ENCODE measurements around the gene FGFR2. TPM values are rescaled to one million over a fixed set of nuclear protein-coding genes. Genes with fewer than 3 reads are reported as not detected.

Gene FGFR2
- total and polyA plus RNA-seq, 2 donors (not counting 3 experiments of a cell fraction or from before 2014, with no cell fraction given), result 0.06 TPM; not detected in 1

DNA sequence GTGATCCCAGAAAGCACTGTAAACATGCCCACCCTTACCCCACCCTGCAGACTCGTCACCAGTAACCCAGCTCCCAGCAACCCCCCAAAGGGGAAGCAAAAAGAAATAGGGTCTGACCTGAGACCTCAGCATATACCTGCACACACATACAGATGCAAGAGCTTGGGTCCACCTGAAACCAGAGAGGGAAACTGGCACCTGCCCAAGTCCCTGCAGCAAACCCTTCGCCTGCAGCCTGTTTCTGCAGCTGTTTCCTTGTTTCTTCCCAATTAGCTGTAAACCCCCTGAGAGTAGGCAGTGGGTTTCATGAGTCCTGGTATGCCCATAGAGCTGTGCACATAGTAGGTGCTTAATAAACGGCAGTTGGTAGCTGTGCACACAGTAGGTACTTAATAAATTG is 140.5 kb downstream of the FGFR2 start:
- H3K9ac ChIP-seq (replicated peaks; ENCODE audit: extremely low read depth, insufficient read depth, low read length), result no peak overlapping the region
- TF ChIP-seq MAX (IDR thresholded peaks at IDR 0.05; ENCODE audit: insufficient read depth, insufficient read length) (no peak), JUN (IDR thresholded peaks at IDR 0.05; ENCODE audit: borderline replicate concordance, insufficient read depth, insufficient read length, low read depth) (no peak), EZH2 (IDR thresholded peaks at IDR 0.05; ENCODE audit: borderline replicate concordance, low read depth, low read length, severe bottlenecking) (no peak), POLR2AphosphoS5 (IDR thresholded peaks at IDR 0.05; ENCODE audit: insufficient read depth, low read depth, low read length) (no peak), FOS (IDR thresholded peaks at IDR 0.05; ENCODE audit: borderline replicate concordance, insufficient read depth, low read length) (no peak), GATA2 (IDR thresholded peaks at IDR 0.05; ENCODE audit: insufficient read depth, insufficient read length, low read depth, low read length) (no peak), MYC (IDR thresholded peaks at IDR 0.05; ENCODE audit: low read depth, low read length) (no peak), POLR2A (IDR thresholded peaks at IDR 0.05; ENCODE audit: low read depth, low read length) (no peak)
- TF ChIP-seq, protein P1, sequence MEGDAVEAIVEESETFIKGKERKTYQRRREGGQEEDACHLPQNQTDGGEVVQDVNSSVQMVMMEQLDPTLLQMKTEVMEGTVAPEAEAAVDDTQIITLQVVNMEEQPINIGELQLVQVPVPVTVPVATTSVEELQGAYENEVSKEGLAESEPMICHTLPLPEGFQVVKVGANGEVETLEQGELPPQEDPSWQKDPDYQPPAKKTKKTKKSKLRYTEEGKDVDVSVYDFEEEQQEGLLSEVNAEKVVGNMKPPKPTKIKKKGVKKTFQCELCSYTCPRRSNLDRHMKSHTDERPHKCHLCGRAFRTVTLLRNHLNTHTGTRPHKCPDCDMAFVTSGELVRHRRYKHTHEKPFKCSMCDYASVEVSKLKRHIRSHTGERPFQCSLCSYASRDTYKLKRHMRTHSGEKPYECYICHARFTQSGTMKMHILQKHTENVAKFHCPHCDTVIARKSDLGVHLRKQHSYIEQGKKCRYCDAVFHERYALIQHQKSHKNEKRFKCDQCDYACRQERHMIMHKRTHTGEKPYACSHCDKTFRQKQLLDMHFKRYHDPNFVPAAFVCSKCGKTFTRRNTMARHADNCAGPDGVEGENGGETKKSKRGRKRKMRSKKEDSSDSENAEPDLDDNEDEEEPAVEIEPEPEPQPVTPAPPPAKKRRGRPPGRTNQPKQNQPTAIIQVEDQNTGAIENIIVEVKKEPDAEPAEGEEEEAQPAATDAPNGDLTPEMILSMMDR (IDR thresholded peaks at IDR 0.05; ENCODE audit: extremely low read depth in 1 of 2, insufficient read depth in 1 of 2, low read depth in 1 of 2, low read length in 2 of 2), result no peak
- CTCF ChIA-PET, result no interaction called here
- no peak overlapping the region for H3K4me3 ChIP-seq (replicated peaks in 1 of 3; ENCODE audit: insufficient read depth in 1 of 3, low read depth in 1 of 3, low read length in 3 of 3)
- BruUV-seq (replicated peaks), result no TSS peak
- POLR2A ChIA-PET, result no interaction called here
- H3K4me1 ChIP-seq (ENCODE audit: control insufficient read depth, extremely low read depth, insufficient read depth, low read length), result no peaks in the 10 kb centered on the region
- H3K27ac ChIP-seq (ENCODE audit: insufficient read depth, low read depth, low read length), result no peak overlapping the region
- no peaks in the 10 kb centered on the region for H3K79me2 ChIP-seq (ENCODE audit: control insufficient read depth, insufficient read depth, low read length)
- dilution Hi-C loops (cut with MboI; ENCODE audit: extremely low pct_ligation_motif_present, low sequenced_read_pairs), result no loop called here
- no peak for FAIRE-seq
- no peak overlapping the region for H3K4me2 ChIP-seq (ENCODE audit: insufficient read depth, low read length)
- DNase-seq (ENCODE audit: low read depth, low spot score), result no peak
- H3K9me3 ChIP-seq (replicated peaks; ENCODE audit: control insufficient read depth, insufficient read depth, low read length), result no peaks in the 10 kb centered on the region
- no peaks in the 10 kb centered on the region for H3K9me1 ChIP-seq (replicated peaks; ENCODE audit: control insufficient read depth, extremely low read depth, insufficient read depth, low read length)
- H3K36me3 ChIP-seq (ENCODE audit: control insufficient read depth in 2 of 2, extremely low read depth in 1 of 2, insufficient read depth in 2 of 2, low read length in 2 of 2), result no peaks in the 10 kb centered on the region
- intact Hi-C loops (cut with micrococcal nuclease), result no loop called here
- H4K20me1 ChIP-seq (replicated peaks; ENCODE audit: control insufficient read depth, extremely low read depth, insufficient read depth, low read length), result no peaks in the 10 kb centered on the region
- H2AFZ ChIP-seq (ENCODE audit: low read depth, low read length), result no peak overlapping the region
- H3K27me3 ChIP-seq (ENCODE audit: control insufficient read depth in 2 of 2, insufficient read depth in 2 of 2, low read length in 2 of 2), result no peaks in the 10 kb centered on the region
